GM18870 (cell line): Measurements from ENCODE around the gene LSM12.
"Not testable (repeated sequence)": the region's sequence is repeated elsewhere in the genome, so short reads cannot be mapped to it uniquely, and the experiment has no call there.

Source experiments
- ATAC-seq: cut with Tn5 transposase; IDR thresholded peaks from one replicate; pipeline ENCODE4 v1.9.1; 2021; ENCODE audit warnings: moderate library complexity; ENCODE audit not compliant: unreplicated experiment

Gene LSM12

DNA sequence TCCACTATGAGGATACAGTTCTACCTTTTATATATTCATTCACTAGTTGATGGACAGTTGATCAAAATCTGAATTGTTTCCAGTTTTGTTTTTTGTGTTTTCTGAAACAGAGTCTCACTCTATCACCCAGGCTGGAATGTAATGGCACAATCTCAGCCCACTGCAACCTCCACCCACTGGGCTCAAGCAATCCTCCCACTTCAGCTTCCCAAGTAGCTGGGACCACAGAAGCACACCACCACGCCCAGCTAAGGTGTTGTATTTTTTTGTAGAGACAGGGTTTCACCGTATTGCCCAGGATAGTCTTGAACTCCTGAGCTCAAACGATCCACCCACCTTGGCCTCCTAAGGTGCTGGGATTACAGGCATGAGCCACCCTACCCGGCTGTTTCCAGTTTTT lies 21.0 kb downstream of the LSM12 start:
- ATAC-seq, result no peak

- ATAC-seq, result no peak
These were observed 22.4 kb downstream of the LSM12 start for GRCh38 chr17:44044071-44044470.

DNA sequence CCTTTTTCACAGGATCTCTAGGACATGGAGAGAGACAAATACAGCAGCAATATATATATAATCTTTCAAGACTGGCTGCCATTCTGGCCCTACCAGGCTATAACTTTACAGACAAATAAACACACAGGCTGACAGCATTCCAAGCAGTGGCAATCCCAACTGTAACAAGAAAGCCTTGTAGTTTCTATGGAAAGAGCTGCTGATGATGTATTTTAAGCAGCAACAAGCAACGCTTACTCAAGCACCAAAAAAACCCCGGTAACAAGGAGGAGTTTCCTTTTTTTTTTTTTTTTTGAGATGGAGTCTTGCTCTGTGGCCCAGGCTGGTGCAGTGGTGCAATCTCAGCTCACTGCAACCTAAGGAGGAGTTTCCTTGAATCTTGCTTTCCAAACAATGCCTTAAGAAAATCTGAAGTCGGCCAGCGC lies 23.2 kb downstream of the LSM12 start:
- ATAC-seq, result no peak

DNA sequence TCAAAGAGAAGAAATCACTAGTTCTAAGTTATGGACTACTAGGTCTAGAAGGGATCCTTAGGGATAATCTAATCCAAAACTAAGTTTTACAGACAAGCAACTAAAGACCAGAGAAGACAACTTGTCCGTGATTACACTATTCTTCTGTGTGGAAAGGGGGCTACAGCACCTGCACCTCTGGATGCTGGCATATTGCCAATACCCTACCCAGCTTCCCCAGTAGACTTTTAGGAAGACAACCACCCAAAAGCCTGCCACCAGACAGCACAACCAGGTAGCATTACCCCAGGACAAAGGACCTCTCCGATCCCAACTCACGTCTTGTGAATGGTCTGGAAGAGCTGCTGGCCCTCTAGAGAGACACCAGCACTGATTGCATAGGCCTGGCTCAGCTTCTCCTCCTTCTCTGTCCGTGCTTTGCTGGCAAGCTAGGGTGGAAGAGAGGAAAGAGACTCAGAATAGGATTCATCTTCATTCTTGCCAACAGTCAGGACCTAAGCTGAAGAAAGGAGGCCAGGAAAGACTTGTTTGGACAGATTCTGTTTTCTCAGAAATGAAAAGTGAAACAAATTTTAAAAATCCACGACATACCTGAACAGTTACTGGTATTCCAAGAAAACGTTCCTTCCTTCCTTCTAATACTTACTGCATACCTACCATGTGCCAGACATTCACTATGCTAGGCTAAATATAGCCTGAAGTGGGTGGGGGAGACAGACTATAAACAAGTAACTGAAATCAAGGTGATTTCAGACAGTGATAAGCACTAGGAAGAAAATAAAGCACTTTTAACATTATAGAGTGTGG lies 26.4 kb downstream of the LSM12 start:
- no peak for ATAC-seq

DNA sequence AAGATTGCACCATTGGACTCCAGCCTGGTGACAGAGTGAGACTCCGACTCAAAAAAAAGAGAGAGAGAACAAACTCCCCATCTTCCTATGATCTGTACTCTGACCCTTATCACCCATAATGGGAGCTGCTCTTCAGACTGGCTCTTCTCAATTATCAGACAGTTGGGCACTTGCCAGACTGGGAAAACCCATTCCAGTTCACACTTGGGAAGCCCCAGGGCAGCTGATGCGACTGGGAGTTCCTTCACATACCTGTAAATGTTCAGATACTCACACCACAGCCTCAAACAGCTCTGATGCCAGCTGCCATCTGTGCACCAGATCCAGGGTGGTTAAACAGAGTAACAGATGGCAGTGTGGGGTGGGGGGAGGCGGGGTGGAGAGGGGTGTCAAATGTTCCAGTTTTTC lies 27.9 kb downstream of the LSM12 start:
- ATAC-seq, result no peak

- no peak for ATAC-seq
These were observed 29.0 kb downstream of the LSM12 start for GRCh38 chr17:44037471-44037870.

GRCh38 chr17:44034688-44035087 lies 31.8 kb downstream of the LSM12 start:
- not testable (repeated sequence) for ATAC-seq

DNA sequence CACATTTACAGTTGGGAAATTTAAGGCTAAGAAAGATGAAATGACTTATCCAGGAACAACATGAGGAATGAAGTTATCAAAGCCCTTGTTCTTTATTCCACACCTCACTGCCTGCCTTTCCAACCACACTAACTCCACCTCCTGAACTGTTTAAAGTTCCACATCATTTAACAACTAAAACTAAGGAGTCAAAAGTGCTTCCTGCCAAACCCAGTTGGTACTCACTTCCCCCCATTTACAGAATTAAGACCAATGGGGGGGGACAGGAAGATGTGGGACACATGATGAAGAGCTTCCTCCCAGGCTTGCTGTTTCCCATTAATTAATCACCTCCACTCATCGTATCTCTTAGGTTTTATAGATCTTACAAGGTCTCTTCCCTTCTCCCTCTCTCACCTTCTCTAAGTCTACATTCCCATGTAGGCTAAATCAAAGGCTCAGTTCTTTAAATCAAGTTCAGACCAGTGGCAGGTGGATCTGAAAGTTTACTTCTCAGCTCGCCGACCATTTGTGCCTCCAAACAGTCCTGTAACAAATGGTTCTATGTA lies 32.5 kb downstream of the LSM12 start:
- no peak for ATAC-seq

DNA sequence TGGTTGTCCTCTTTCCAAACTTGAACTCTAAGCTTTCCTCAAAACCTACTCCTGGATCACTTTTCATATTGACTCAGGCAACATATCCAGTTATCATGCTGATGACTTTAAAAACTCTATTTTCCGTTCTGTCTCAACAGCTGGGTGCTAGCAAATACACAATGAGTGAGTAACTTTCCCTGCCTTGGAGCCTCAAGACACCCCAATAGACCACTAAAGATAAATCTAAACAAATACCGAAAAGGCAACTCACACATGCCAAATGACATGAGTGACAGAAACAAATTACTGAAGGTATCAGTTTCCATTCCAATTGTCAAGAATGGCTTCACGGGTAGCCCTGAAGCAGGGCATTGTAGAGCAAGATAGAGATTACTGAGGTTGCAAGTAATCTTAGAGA lies 36.0 kb downstream of the LSM12 start:
- no peak for ATAC-seq

DNA sequence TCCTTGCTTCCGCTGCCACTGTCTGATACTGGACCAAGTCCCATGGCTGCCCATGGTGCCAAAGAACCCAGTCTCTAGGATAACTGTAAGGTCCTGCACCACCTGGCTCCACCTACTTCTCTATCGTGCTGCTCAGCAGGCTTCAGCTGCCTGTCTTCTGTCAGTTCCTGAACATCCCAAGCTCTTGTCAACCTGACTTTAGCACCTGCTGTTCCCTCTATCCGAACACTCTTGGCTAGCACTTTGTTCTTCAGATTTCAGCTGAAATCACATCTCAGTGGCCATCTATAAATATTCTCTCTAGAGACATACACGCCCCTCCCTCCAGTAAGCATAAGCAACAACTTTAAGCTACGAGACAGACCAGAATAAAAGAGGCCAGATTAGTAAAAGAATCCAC lies 36.7 kb downstream of the LSM12 start:
- no peak for ATAC-seq

GRCh38 chr17:44024853-44025252 lies 41.6 kb downstream of the LSM12 start:
- ATAC-seq, result no peak

DNA sequence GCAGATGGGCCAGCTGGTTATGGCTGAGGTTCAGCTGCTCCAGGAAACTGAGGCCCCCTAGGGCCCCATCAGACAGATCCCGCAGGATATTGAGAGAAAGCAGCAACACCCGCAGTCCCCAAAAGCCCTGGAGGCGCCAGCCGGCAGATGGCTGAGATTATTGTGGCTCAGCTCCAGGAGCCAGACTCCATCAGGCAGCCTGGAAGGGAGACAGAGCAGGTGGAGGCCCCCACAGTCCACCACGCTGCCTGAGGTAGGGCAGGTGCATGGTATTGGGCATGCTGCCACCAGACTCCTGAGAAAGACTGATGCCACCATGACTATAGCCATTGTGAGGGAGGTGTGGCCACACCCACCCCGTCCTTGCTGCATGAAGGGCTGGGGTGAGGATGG lies 42.2 kb downstream of the LSM12 start:
- no peak for ATAC-seq

GRCh38 chr17:44023545-44024270 lies 42.8 kb downstream of the LSM12 start:
- ATAC-seq, result no peak

GRCh38 chr17:44022246-44022645 lies 44.2 kb downstream of the LSM12 start:
- ATAC-seq, result no peak

DNA sequence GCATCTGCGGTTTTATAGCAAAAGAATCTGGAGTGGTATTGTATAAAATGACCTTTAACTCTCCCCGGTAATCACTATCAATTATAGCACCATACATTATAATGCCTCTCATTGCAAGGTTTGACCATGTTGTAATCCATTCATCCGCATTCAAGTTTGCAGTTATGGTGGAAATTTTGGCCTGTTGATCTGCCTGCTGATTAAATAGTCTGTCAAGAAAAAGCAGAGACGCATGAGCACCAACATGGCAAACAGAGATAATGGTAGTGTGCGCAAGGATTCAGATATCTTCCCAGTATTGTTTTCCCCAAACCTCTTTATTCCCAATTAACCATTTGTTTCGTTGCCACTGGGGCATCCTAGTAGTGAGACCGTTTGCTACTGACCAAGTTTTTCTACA lies 45.2 kb downstream of the LSM12 start:
- not testable (repeated sequence) for ATAC-seq

GRCh38 chr17:44014437-44015172 lies 51.9 kb downstream of the LSM12 start, which contains the start of gene TMEM101:
Gene TMEM101, minus strand, starts transcription at chr17:44014963. Its CDS starts 11 bp downstream, at chr17:44014952.
- peak; percentile 79 for ATAC-seq

DNA sequence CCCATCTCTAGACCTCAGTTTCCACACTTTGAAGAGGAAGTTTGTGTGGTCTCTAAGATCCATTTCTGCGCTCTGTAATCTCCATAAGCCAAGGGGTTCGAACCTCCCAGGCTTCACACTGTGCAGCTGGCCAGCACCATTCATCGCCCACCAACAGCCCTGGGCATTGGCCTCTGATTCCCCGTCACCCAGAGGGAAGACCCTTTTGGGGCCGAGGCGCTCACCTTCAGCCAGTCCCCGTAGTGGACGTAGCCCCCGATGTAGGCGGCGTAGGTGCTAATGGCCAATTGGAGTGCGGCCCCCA lies 52.4 kb downstream of the LSM12 start:
- no peak for ATAC-seq

DNA sequence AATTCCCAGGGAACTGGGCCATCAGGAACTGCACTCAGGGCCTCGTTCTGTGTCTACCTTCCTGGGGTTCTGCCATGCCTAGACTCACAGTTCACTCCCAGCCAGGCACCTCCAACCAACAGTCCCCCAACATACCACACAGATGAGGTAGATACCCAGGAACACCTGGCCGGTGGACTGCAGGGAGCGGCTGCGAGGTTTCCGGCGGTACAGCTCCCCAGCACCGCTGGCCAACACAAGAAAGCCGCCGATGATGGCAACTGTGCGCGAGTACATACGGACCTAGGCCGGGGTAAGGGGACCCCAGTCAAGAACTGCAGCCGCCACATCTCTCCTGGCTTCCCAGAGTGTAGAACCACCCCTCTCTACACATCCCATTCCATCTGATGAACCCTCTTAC lies 53.6 kb downstream of the LSM12 start:
- no peak for ATAC-seq

- no peak for ATAC-seq
These were observed 54.1 kb downstream of the LSM12 start for GRCh38 chr17:44012391-44012790.

GRCh38 chr17:44011876-44012275 lies 54.6 kb downstream of the LSM12 start:
- no peak for ATAC-seq

DNA sequence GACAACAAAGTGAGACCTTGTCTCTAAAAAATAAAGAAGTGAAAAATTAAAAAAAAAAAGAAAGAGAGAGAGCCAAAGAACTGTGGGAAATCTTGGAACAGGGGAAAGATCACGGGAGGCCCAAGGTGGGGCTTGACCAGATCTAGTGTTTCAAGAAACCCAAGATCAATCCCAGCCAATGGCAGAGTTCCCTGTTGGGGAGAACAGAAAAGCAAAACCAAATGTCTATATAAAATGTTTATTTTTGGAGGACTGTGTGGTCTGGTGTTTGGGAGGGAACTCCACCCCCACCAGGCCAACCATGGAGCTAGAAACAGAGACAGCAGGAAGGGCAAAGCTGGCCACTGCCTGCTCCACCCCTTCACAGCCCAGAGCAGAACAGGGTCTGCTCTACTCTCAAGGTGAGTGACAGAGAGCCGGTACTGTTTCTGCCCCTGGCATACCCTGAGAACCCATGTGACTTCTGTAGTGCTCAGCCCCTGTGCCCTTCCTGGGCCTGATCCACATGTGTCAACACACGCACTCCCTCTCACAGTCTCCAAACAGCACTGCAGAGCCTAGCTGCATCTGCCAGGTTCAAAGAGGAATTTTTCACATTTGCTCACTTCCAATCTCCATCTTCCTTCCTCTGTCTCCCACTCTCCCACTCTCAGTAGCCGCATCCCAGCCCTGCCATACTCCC lies 55.4 kb downstream of the LSM12 start:
- ATAC-seq, result no peak
